Neutrophil (primary cell): Measurements from ENCODE around the gene STK33.

Source experiments
- H3K27ac ChIP-seq: fragments of 200-600 bp; sonication (generic); 2 replicates; pipeline ENCODE4 v1.5.1; 2016; ENCODE audit warnings: mild to moderate bottlenecking, moderate library complexity
- H3K27me3 ChIP-seq: fragments of 200-600 bp; sonication (generic); 2 replicates; pipeline ENCODE4 v1.6.0; 2016; ENCODE audit warnings: mild to moderate bottlenecking
- H3K36me3 ChIP-seq: fragments of 200-600 bp; sonication (generic); 2 replicates; pipeline ENCODE4 v1.5.1; 2017
- H3K4me1 ChIP-seq, 2 experiments: fragments of 200-600 bp in 1 of 2; sonication (generic) in 1 of 2; 1 replicate in 1 of 2; 2 replicates in 1 of 2; pipeline versions ENCODE4 v1.5.1 to v1.6.1; 2013 to 2016; ENCODE audit warnings: low read depth in 1 of 2, low read length in 1 of 2, mild to moderate bottlenecking in 1 of 2, moderate library complexity in 1 of 2; ENCODE audit not compliant: control insufficient read depth in 1 of 2, insufficient read depth in 1 of 2
- H3K4me3 ChIP-seq, 2 experiments: fragments of 200-600 bp in 1 of 2; sonication (generic) in 1 of 2; 1 replicate in 1 of 2; 2 replicates in 1 of 2; pipeline ENCODE4 v1.5.1; 2013 to 2016; ENCODE audit warnings: low read depth in 1 of 2, low read length in 1 of 2, mild to moderate bottlenecking in 1 of 2, moderate library complexity in 1 of 2
- H3K9me3 ChIP-seq: fragments of 200-600 bp; sonication (generic); 2 replicates; pipeline ENCODE4 v1.5.1; 2016
- TF ChIP-seq, protein P1 (sequence below): fragments of 200-600 bp; sonication (generic); IDR thresholded peaks from 2 replicates; pipeline ENCODE4 v1.5.1; 2016; ENCODE audit warnings: antibody characterized with exemption

The STK33 gene

DNA sequence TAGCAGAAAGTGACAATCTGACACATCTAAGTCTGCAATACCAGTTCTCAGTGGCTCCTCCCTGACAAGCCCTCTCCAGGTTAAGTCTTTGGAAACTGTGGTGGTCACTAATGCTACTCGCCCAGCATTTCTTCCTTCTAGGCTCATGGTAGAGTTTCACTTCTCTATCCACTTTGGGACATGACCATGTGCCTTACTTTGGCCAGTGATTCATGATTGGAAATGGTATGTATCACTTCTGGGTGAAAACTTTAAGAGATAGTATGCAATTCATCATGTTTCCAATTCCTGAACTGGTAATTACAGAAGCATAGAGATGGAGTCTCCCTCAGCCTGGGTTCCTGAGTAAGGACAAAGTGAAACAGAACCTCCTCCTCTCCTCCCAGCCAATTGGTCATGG, 178.8 kb downstream of the STK33 start:
- no peaks in the 10 kb centered on the region for H3K36me3 ChIP-seq
- TF ChIP-seq, protein P1, sequence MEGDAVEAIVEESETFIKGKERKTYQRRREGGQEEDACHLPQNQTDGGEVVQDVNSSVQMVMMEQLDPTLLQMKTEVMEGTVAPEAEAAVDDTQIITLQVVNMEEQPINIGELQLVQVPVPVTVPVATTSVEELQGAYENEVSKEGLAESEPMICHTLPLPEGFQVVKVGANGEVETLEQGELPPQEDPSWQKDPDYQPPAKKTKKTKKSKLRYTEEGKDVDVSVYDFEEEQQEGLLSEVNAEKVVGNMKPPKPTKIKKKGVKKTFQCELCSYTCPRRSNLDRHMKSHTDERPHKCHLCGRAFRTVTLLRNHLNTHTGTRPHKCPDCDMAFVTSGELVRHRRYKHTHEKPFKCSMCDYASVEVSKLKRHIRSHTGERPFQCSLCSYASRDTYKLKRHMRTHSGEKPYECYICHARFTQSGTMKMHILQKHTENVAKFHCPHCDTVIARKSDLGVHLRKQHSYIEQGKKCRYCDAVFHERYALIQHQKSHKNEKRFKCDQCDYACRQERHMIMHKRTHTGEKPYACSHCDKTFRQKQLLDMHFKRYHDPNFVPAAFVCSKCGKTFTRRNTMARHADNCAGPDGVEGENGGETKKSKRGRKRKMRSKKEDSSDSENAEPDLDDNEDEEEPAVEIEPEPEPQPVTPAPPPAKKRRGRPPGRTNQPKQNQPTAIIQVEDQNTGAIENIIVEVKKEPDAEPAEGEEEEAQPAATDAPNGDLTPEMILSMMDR: no peak
- no peak overlapping the region for H3K27ac ChIP-seq
- no peaks in the 10 kb centered on the region for H3K4me1 ChIP-seq
- no peak overlapping the region for H3K4me3 ChIP-seq
- H3K9me3 ChIP-seq: no peaks in the 10 kb centered on the region
- no peaks in the 10 kb centered on the region for H3K27me3 ChIP-seq

DNA sequence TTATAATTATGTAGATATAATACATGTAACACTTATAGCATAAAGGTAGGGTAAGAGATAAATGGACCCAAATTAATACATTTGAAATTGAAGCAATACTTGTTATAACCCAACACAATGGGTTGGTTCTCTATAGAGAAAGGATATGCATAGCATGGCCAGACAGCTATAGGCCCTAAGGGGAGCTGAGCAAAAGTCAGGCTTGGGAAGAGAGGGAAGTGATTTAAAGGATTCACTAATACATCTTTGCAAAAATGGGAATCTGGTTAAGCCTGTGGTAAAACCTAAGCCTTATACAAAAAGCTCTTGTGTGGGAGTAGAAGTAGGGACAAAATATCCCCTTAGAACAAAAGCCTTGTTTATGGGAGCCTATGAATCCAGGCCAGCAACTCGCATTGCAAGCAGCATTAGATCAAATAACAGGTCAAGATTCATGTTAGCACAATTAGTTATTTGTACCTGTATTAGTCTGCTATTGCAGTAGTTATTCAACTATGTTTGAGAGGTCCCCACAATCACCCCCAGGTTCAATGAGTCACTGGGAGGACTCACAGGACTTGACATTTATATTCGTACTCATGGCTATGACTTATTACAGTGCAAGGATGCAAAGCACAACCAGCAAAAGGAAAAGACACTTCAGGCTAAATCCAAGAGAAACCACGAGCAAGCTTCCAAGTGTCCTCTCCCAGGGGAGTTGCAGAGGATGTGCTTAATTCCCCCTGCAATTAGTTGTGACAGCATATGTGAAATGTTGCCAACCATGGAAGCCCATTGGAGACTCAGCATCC, 185.7 kb downstream of the STK33 start:
- H3K9me3 ChIP-seq: no peaks in the 10 kb centered on the region
- no peak overlapping the region for H3K27ac ChIP-seq
- no peaks in the 10 kb centered on the region for H3K4me1 ChIP-seq
- TF ChIP-seq, protein P1: no peak
- no peaks in the 10 kb centered on the region for H3K27me3 ChIP-seq
- H3K36me3 ChIP-seq: no peaks in the 10 kb centered on the region
- no peak overlapping the region for H3K4me3 ChIP-seq

DNA sequence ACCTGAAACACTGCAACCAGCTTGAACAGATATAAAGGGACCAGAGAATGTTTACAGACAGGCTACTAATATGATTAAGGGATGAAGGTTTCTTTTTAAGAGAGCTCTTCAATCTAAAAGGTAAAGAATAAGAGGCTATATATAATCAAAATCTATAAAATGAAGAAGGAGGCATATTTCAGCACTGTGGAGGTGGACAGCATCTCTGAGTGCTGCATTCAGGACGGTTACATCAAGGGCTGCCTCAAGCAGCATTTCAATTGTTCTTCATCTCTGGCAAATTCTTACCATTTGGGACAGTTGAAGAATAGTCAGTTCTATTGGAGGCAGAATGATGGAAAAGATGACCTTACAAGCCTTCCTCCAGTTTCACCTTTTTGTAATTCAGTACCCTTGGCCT, 190.7 kb downstream of the STK33 start:
- Histone ChIP-seq H3K9me3 (no peaks in the 10 kb centered on the region), H3K4me3 (no peak overlapping the region), H3K4me1 (no peaks in the 10 kb centered on the region), H3K27ac (no peak overlapping the region), H3K27me3 (no peaks in the 10 kb centered on the region), H3K36me3 (no peaks in the 10 kb centered on the region)
- TF ChIP-seq, protein P1: no peak

DNA sequence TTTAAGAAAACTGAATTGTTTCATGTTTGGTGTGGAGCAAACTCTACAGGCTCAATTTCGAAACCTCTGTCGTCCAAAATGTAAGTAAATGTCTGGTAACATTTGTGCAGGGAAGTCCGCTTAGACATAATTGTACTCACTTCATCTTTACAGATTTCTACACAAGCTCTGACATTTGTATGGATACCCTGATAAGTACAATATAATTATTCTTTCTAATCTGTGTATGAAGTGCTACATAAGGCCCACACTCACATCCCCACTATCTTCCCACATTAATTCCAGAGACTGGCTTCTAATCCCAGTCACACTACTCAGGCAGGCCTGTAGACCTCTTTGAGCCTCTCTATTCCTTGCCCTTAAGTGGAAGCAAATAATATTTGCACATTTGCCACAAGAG, 201.1 kb downstream of the STK33 start:
- Histone ChIP-seq H3K27me3 (no peaks in the 10 kb centered on the region), H3K4me3 (no peak overlapping the region), H3K27ac (no peak overlapping the region), H3K9me3 (no peaks in the 10 kb centered on the region), H3K4me1 (no peaks in the 10 kb centered on the region), H3K36me3 (no peaks in the 10 kb centered on the region)
- TF ChIP-seq, protein P1: no peak

DNA sequence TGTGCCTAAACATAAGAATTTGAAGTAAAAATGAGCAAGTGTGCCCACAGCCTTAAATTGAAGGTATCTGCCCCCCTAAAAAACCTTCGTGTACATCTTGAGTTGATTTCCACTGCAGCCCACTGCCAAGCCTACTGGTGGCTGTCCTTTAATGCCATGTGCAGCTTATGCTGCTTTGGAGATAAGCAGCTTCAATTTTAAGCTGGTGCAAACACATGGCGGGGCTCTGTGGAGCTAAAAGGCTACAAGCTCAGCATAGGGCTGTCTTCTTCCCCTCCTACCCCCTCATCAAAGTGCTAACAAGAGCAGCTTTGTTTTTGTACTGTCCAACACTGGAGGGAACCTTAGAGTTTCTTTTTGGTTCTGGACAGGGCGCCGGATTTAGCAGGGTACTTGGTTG, 201.9 kb downstream of the STK33 start:
- Histone ChIP-seq H3K27me3 (no peaks in the 10 kb centered on the region), H3K4me1 (no peaks in the 10 kb centered on the region)
- TF ChIP-seq, protein P1: no peak

More for the DNA sequence above, 201.9 kb downstream of the STK33 start:
- H3K27ac ChIP-seq: no peak overlapping the region
- no peaks in the 10 kb centered on the region for H3K9me3 ChIP-seq
- H3K36me3 ChIP-seq: no peaks in the 10 kb centered on the region
- no peak overlapping the region for H3K4me3 ChIP-seq
